WTC11 (cell line): ENCODE measurements around the gene TNFSF11.

Experiments used
- FOXP1 ChIP-seq: sonication (generic); formaldehyde crosslinking; IDR thresholded peaks from 2 replicates; pipeline ENCODE4 v1.8.0; 2022; ENCODE audit warnings: missing genetic modification reagents, mild to moderate bottlenecking, moderate library complexity, borderline replicate concordance
- ZBTB21 ChIP-seq: sonication (generic); formaldehyde crosslinking; IDR thresholded peaks from 2 replicates; pipeline ENCODE4 v1.8.1; 2023; ENCODE audit warnings: mild to moderate bottlenecking, missing genetic modification reagents, borderline replicate concordance
- TF ChIP-seq, protein P1 (sequence below): sonication (generic); formaldehyde crosslinking; IDR thresholded peaks from 2 replicates; pipeline ENCODE4 v1.8.1; 2022; ENCODE audit warnings: low read depth, missing genetic modification reagents, borderline replicate concordance
- TF ChIP-seq, protein P2 (sequence below): fragments of 250-450 bp; sonication (Bioruptor Pico); IDR thresholded peaks from 2 replicates; pipeline ENCODE4 v1.9.0; 2021; ENCODE audit warnings: mild to moderate bottlenecking
- TF ChIP-seq, protein P3 (sequence below): fragments of 200-600 bp; IDR thresholded peaks from 2 replicates; pipeline ENCODE4 v1.8.0; 2022; ENCODE audit warnings: antibody characterized with exemption
- TF ChIP-seq, protein P4 (sequence below): sonication (generic); formaldehyde crosslinking; IDR thresholded peaks from 2 replicates; pipeline ENCODE4 v1.8.0; 2022; ENCODE audit warnings: mild to moderate bottlenecking, missing genetic modification reagents

DNA sequence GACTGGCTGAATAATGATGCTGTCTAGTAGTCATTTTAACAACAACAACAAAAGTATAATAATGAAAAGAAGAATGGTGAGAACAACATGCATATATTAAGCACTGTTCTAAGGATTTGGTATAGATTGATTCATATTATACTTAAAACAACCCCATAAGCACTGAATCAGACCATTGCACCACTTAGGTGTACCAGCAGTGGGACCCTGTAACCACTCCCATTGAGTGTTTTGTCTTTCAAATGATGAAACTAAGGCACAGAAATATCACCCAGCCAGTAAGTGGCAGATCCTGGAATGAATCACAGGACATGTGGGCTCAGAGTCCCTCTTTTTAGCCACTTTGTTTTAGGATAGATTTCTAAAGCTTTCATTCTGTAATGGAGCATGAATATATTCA, 14.9 kb upstream of the TNFSF11 start:
- TF ChIP-seq, protein P1, sequence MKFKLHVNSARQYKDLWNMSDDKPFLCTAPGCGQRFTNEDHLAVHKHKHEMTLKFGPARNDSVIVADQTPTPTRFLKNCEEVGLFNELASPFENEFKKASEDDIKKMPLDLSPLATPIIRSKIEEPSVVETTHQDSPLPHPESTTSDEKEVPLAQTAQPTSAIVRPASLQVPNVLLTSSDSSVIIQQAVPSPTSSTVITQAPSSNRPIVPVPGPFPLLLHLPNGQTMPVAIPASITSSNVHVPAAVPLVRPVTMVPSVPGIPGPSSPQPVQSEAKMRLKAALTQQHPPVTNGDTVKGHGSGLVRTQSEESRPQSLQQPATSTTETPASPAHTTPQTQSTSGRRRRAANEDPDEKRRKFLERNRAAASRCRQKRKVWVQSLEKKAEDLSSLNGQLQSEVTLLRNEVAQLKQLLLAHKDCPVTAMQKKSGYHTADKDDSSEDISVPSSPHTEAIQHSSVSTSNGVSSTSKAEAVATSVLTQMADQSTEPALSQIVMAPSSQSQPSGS, result no peak
- TF ChIP-seq, protein P2, sequence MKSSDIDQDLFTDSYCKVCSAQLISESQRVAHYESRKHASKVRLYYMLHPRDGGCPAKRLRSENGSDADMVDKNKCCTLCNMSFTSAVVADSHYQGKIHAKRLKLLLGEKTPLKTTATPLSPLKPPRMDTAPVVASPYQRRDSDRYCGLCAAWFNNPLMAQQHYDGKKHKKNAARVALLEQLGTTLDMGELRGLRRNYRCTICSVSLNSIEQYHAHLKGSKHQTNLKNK (CRISPR knock-in tag), result no peak
- TF ChIP-seq, protein P3, sequence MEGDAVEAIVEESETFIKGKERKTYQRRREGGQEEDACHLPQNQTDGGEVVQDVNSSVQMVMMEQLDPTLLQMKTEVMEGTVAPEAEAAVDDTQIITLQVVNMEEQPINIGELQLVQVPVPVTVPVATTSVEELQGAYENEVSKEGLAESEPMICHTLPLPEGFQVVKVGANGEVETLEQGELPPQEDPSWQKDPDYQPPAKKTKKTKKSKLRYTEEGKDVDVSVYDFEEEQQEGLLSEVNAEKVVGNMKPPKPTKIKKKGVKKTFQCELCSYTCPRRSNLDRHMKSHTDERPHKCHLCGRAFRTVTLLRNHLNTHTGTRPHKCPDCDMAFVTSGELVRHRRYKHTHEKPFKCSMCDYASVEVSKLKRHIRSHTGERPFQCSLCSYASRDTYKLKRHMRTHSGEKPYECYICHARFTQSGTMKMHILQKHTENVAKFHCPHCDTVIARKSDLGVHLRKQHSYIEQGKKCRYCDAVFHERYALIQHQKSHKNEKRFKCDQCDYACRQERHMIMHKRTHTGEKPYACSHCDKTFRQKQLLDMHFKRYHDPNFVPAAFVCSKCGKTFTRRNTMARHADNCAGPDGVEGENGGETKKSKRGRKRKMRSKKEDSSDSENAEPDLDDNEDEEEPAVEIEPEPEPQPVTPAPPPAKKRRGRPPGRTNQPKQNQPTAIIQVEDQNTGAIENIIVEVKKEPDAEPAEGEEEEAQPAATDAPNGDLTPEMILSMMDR, result no peak
- TF ChIP-seq FOXP1 (CRISPR knock-in tag) (no peak), ZBTB21 (no peak)
- TF ChIP-seq, protein P4, sequence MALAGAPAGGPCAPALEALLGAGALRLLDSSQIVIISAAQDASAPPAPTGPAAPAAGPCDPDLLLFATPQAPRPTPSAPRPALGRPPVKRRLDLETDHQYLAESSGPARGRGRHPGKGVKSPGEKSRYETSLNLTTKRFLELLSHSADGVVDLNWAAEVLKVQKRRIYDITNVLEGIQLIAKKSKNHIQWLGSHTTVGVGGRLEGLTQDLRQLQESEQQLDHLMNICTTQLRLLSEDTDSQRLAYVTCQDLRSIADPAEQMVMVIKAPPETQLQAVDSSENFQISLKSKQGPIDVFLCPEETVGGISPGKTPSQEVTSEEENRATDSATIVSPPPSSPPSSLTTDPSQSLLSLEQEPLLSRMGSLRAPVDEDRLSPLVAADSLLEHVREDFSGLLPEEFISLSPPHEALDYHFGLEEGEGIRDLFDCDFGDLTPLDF, result no peak
